Stimulated activated CD4-positive, alpha-beta T cell treated with anti-CD3 and anti-CD28 coated beads, Interleukin-4, amount 100 ng/mL, for 48 hours (primary cell): ENCODE results near the gene POFUT2.

ENCODE experiments used
- DNase-seq, 2 donors: peaks; one replicate each; pipeline ENCODE4 v3.0.0-alpha.2; 2020; ENCODE audit warnings: low read depth in 2 of 2

POFUT2 gene

DNA sequence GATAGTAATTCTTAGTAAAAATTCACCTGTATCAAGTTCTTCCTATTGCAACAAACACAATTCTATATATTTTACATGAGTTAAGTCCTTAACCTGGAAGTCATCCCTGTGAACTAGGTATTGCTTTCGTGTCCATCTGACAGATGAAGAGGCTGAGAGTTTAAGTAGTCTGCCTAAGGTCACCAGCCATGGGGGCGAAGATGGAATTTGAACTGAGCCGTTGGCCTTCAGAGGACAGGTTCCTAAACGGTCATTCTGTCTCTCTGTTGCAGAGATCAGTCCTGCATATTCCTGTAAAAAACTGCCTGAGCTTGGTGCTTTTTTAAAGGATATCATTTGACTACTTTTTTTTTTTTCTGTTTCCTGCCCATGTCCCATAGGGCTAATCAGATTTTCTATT is 10.2 kb upstream of the POFUT2 start:
- no peak for DNase-seq

GRCh38 chr21:45297329-45297728 is 9.6 kb upstream of the POFUT2 start:
- DNase-seq: no peak

- no peak for DNase-seq
Measured at GRCh38 chr21:45296638-45297037, 8.9 kb upstream of the POFUT2 start.

- DNase-seq: no peak
Measured at GRCh38 chr21:45295576-45296365, 8.1 kb upstream of the POFUT2 start.

- DNase-seq: no peak
Measured at GRCh38 chr21:45294509-45295291, 7.0 kb upstream of the POFUT2 start.

GRCh38 chr21:45293726-45294401 is 6.2 kb upstream of the POFUT2 start:
- DNase-seq: no peak

DNA sequence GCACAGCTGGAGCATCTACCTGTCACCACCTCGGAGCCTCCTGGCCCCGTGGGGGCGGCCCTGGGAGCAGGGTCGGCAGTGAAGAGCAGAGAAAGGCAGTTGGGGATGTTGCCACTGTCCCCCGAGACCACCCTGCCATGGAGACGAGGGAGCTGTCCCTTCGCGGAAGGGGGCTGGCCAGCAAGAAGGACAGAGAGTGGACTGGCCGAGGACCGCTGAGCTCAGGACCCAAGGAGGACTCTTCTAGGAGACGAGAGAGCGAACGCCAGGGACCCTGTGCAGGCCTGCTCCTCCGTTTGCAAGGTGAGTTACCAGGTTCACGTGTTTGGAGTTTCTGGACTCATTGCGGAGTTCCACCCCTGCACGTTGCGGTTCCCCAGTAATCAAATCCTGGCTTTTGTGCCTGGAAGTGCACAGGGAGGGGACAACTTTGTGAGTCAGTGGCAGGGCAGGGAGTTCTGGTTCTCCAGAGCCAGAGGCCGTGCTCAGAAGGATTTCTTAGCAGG is 5.6 kb upstream of the POFUT2 start:
- no peak for DNase-seq

DNA sequence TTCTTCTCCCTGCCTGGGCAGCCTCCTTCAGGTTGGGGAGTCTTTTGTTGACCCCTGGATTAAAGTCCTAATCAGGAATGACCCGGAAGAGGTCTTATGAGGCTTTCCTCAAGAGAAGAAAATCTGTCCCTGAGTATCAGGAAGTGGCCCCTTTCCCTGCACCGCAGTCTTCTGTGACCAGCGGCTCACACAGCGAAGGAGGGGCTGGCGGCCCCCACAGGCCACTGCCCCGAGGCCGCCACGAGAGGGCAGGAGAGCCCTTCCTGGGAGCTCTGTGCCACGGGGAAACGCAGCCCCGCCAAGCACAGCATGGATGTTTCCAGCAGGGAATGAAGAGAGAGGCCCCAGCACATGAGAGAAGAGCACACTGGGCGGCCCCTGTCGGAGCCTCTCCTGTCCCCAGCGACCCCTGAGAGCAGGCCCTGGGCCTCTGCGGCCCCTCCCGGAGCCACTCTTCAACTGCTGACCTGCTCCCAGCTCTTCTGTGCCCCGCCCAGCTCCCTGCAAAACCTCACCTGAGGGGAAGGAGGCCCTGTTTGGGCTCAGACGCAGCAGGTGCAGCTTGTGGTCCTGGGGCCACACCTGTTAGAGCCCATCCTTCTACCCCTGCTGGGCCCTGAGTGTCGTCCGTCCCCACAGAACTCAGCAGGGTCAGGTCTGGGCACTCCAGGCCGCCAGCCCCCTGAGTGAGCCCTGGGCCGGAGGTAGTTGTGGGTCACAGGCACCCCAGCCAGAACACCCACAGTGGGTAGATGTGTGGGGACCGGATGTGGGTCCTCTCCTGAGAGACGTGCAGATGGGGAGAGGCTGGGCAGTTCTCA is 4.9 kb upstream of the POFUT2 start:
- peak; percentile 62 to 66 for DNase-seq

GRCh38 chr21:45291613-45292398 is 4.1 kb upstream of the POFUT2 start:
- DNase-seq: no peak

GRCh38 chr21:45290948-45291612 is 3.4 kb upstream of the POFUT2 start:
- no peak for DNase-seq

DNA sequence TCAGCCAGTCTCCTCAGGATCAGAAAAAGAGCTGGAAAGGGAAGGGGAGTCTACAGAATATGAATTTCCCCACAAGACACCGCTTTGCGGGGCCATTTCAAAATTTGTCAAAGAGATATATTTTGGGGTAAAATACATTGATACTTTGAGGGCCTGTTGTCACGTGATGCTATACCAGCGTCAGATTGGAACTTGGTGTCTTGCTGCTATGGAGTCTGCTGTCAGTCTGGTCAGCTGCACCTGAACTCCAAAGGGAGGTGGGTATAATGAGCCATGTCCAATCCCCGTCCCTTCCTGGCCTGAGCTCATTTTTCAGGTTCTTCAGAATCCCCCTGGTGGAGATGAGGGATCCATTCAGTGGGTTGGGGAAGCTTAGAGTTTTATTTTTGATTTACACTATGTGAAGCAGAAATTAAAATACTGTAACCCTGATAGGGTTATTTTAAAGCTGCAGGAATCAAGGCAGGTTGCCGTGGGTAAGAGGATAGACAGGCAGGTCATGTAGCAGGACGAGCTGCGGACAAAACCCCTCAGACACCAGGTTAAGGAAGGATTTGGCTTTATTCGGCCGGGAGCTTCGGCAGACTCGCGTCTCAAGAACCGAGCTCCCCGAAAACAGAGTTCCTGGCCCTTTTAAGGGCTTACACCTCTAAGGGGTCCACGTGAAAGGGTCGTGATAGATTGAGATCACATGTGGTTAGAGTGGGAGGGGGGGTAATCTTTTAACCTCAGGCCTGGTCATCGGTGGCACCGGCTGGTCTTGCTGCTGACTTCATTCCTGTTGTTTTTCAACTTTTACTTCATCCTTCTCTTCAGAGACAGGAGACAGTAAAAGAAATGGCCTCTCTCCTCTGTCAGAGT is 2.2 kb upstream of the POFUT2 start:
- DNase-seq: no peak

GRCh38 chr21:45289134-45289533 is 1.4 kb upstream of the POFUT2 start:
- no peak for DNase-seq

DNA sequence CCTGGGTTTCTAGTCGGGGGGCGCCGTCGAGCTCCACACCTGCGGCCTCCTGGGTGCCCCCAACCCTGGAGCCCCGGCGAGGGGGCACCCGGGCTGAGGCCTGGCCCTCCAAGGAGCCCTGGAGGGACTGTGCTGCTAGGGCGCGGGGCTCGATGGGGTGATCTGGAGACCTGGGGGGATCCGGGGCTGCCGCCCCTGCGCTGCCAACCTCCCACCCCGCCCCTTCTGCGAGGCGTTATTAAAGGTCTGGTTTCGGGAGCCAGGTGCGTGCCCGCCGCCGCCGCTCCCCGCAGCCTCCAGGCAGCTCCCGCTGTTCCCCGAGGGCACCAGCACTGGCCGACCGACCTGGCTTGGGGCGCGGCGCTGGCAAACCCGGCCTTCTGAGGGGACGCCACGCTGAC is 746 bp upstream of the POFUT2 start:
- DNase-seq: no peak

GRCh38 chr21:45286671-45287437 is 841 bp downstream of the POFUT2 start:
- DNase-seq: no peak

DNA sequence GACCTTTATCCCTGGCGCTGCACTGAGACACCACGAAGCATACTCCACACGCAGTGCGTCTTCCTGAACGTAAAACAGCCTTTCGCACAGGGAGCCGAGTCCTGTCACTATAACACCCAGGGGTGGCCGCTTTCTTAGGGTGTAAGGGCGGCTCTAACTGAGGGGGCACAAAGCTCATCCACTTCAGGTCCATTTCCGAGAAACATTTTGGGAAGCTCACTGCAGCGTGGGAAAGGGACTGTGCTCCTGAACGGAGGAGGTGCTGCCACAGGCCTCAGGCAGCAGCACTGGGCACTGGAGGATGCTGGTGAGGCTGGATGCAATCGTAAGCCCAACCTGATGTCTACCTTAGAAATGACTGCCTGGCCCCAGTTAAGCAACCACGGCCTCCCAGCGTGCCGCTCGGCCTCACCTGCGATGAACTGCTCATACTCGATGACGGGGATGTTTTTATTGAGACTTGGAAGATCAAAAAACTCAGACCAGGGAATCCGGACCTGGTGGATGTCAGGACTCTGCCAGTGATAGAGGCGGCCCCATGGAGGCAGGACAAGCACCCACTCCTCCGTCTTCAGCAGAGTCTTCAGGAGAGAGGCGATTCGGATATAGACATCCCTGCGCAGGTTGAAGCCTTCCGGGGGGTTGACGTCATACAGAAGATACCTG is 2.3 kb downstream of the POFUT2 start:
- no peak for DNase-seq

DNA sequence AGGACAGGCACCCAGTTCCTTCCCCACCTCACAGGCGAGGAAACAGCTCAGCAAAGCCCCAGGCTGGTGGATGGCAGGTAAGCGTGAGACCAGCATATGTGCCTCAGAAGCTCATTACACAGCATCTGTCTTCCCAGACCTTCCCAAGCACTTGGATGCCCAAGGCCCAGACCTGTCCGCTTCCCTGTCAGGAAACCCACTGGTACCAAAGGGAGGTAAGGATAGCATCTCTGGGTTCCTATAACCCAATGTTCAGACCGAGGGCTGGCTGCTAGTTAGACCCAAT is 3.3 kb downstream of the POFUT2 start:
- no peak for DNase-seq

- DNase-seq: no peak
Measured at GRCh38 chr21:45283611-45284455, 3.9 kb downstream of the POFUT2 start.
